GM12873 (cell line): ENCODE measurements around the gene GLS.

Experiments
- TF ChIP-seq, protein P1 (sequence below): IDR thresholded peaks from 2 replicates; pipeline ENCODE4 v1.5.1; 2012; ENCODE audit warnings: low read depth, mild to moderate bottlenecking, moderate library complexity, low read length, control low read depth; ENCODE audit not compliant: insufficient read depth; ENCODE audit errors: missing control alignments

The GLS gene

DNA sequence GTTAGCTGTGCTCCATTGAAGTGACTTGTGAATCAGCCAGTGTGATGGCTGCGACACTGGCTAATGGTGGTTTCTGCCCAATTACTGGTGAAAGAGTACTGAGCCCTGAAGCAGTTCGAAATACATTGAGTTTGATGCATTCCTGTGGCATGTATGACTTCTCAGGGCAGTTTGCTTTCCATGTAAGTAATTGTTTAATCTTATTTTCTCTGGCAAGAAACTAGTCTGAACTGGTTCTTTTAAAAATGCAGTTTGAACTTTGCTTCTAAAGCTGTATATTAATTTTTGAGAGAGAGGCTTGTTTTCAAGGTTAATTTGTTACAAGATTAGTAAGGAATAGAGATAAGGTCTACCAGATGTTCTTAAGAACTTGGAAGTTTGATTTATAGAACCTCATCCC is 46.7 kb downstream of the GLS start:
- TF ChIP-seq, protein P1, sequence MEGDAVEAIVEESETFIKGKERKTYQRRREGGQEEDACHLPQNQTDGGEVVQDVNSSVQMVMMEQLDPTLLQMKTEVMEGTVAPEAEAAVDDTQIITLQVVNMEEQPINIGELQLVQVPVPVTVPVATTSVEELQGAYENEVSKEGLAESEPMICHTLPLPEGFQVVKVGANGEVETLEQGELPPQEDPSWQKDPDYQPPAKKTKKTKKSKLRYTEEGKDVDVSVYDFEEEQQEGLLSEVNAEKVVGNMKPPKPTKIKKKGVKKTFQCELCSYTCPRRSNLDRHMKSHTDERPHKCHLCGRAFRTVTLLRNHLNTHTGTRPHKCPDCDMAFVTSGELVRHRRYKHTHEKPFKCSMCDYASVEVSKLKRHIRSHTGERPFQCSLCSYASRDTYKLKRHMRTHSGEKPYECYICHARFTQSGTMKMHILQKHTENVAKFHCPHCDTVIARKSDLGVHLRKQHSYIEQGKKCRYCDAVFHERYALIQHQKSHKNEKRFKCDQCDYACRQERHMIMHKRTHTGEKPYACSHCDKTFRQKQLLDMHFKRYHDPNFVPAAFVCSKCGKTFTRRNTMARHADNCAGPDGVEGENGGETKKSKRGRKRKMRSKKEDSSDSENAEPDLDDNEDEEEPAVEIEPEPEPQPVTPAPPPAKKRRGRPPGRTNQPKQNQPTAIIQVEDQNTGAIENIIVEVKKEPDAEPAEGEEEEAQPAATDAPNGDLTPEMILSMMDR, result no peak

DNA sequence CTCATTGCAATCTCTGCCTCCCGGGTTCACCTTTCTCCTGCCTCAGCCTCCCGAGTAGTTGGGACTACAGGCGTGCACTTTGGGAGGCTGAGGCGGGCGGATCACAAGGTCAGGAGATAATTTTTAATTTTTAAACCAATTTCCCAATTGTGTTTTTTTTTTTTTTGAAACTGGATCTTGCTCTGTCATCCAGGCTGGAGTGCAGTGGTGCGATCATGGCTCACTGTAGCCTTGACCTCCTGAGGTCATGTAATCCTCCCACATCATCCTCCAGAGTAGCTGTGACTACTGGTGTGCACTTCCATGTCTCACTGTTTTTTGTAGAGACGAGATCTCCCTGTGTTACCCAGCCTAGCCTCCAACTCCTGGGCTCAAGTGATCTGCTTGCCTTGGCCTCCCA is 49.3 kb downstream of the GLS start:
- TF ChIP-seq, protein P1, result no peak

DNA sequence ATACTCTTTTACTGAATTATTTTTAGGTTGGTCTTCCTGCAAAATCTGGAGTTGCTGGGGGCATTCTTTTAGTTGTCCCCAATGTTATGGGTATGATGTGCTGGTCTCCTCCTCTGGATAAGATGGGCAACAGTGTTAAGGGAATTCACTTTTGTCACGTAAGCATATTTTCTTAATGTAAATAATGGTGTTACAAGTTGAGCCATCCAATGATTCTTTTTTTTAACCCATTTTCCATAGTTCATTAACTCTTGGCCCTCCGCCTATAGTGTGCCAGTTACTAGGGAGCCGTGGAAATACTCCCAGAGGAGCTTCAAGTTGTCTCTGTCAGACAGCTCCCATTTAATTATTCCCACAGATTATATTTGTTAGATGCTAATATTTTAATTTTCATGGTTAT is 49.8 kb downstream of the GLS start:
- TF ChIP-seq, protein P1, result no peak

DNA sequence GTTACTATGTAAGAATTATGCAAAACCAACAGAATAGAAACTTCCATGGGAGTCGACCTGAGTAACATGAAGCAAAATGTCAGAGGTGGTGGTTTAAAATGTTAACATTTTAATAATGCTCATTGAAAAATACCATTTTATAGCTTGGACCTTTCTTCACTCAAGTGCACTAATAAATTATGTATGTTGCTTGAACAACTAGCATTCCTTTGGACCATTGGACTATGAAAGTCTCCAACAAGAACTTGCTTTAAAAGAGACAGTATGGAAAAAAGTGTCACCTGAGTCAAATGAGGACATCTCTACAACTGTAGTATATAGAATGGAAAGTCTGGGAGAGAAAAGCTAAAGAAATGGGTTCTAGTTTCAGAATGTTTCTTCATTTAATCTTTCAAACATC is 51.9 kb downstream of the GLS start:
- TF ChIP-seq, protein P1, result no peak

DNA sequence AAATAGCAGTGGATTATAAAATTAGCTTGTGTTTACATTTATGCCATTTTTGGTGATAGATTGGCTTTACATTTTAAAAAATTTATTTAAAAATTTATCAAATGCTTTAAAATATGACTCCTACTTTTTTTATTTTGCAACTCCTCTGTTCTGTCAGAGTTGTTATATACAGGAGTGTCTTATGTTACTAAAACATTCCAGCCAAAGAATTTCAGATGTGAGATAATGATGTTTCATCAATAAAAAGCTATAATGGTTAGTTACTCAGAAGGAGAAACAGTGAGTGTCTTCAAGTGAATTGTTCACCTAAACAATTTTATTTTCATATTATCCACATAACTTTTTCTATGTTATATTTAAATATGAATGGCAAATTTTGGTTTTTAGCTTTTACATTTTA is 52.7 kb downstream of the GLS start:
- TF ChIP-seq, protein P1, result no peak

DNA sequence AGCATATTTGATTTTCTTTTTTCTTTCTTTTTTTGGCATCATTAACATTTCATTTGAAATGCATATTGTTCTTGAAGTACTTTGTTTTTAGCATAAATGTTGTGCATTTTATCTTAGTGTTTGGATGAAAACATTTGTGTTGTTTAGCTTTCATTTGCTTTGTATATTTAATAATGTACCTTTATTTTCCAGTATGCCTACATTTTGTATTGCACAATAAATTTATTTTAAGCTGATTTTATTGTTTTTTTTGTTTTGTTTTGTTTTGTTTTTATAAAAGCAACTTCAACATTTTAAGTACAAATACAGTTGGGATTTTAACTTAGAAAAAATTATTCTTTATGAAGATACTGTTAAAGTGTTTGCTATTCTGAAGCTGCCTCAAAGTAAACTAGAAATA is 54.4 kb downstream of the GLS start:
- TF ChIP-seq, protein P1, result no peak

DNA sequence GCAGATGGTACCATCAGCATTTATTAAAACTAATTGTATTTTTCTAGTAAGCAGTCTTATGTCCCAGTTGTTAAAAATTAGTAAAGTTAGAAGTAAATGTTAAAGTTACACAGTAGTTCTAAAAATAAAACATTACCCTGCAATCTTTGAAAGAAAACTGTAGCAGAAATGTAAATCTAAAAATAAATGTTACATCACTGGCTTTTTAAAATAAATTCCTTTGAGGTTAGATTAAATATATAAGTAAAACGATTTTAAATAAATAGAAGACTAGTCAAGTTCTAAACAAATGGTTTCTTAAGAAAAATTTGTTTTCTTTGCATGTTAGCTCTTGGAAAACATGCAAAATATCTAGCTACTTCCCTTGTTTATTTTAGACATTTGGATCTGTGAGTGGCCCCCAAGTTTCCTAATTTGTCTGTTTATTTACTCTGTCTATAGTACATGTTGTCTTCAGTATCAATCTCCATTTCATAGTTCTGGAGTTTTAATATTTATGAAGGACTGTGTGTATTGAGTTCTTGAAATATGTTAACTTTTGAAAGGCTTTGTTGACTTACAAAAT is 58.2 kb downstream of the GLS start:
- TF ChIP-seq, protein P1, result no peak
